ENCODE data around the gene FTCDNL1. TPM values are rescaled to one million over a fixed set of nuclear protein-coding genes. Genes with fewer than 3 reads are reported as not detected.

FTCDNL1 gene
- total and polyA plus RNA-seq, 9 of the 15 experiments (the other 6 are each of a cell fraction or from before 2014, with no cell fraction given): 0.13 to 0.58 (median 0.32) TPM

GRCh38 chr2:199848389-199849130 is 2.4 kb downstream of the FTCDNL1 start:
- Histone ChIP-seq H3K79me2 (ENCODE audit: control insufficient read depth, insufficient read depth, low read length) (no peaks in the 10 kb centered on the region), H3K9me1 (ENCODE audit: control insufficient read depth, insufficient read depth, low read length) (no peaks in the 10 kb centered on the region), H4K20me1 (replicated peaks; ENCODE audit: control insufficient read depth, insufficient read depth, low read length) (no peaks in the 10 kb centered on the region), H3K27ac (ENCODE audit: extremely low read depth, low read depth, low read length) (no peak overlapping the region), H3K9me3 (replicated peaks; ENCODE audit: control insufficient read depth, insufficient read depth, low read depth, low read length) (no peaks in the 10 kb centered on the region), H3K9ac (ENCODE audit: insufficient read depth in 1 of 2, low read depth in 2 of 2, low read length in 2 of 2) (no peak overlapping the region), H3K4me1 (replicated peaks in 1 of 2; ENCODE audit: control insufficient read depth in 2 of 2, insufficient read depth in 2 of 2, low read length in 2 of 2) (peaks cover 2 to 8% of the 10 kb centered on the region in 2 experiments; a peak in 2 of 5 replicates), H3K4me2 (ENCODE audit: insufficient read depth, low read length) (no peak overlapping the region), H3K36me3 (ENCODE audit: control insufficient read depth, insufficient read depth, low read length) (no peaks in the 10 kb centered on the region), H2AFZ (ENCODE audit: low read depth, low read length) (no peak overlapping the region), H3K4me3 (no peak overlapping the region), H3K27me3 (ENCODE audit: control insufficient read depth in 2 of 2, insufficient read depth in 2 of 2, low read length in 2 of 2) (no peaks in the 10 kb centered on the region)
- ATAC-seq (no peak), FAIRE-seq (no peak), DNase-seq (ENCODE audit: extremely low read depth in 1 of 4, low spot score in 3 of 4) (no peak)
- intact Hi-C loops (cut with micrococcal nuclease): no loop called here
- ChIA-PET POLR2A (no interaction called here), CTCF (ENCODE audit: low intra/inter-chr PET ratio) (no interaction called here)
- no TSS peak for BruUV-seq (replicated peaks)
- in situ Hi-C loops (cut with MboI): no loop called here
- no peak for TF ChIP-seq CHCHD3 (CRISPR knock-in tag; IDR thresholded peaks at IDR 0.05)
- TF ChIP-seq BRF1 (IDR thresholded peaks at IDR 0.05; ENCODE audit: borderline replicate concordance, extremely low read depth, insufficient read length): no peak
- no peak for TF ChIP-seq ERF (CRISPR knock-in tag; IDR thresholded peaks at IDR 0.05)
- TF ChIP-seq ZNF57 (CRISPR knock-in tag; IDR thresholded peaks at IDR 0.05): no peak
- no peak for TF ChIP-seq CHD4 (IDR thresholded peaks at IDR 0.05; ENCODE audit: insufficient read depth, insufficient replicate concordance, low read depth, low read length, poor library complexity, severe bottlenecking)
- TF ChIP-seq POLR2AphosphoS2 (IDR thresholded peaks at IDR 0.05; ENCODE audit: low read length): no peak
- TF ChIP-seq ZNF253 (CRISPR knock-in tag; conservative IDR thresholded peaks at IDR 0.05): no peak
- no peak for TF ChIP-seq MLX (CRISPR knock-in tag; conservative IDR thresholded peaks at IDR 0.05)
- no peak for TF ChIP-seq ZBTB1 (CRISPR knock-in tag; IDR thresholded peaks at IDR 0.05; ENCODE audit: borderline replicate concordance, low read depth)
- no peak for TF ChIP-seq ZFP36 (IDR thresholded peaks at IDR 0.05; ENCODE audit: low read depth, low read length, partially characterized antibody)
- no peak for TF ChIP-seq ZNF639 (CRISPR knock-in tag; conservative IDR thresholded peaks at IDR 0.05 in 1 of 2, IDR thresholded peaks at IDR 0.05 in 1 of 2)
- TF ChIP-seq RFX5 (IDR thresholded peaks at IDR 0.05; ENCODE audit: low read depth, low read length): no peak
- no peak for TF ChIP-seq TSHZ1 (CRISPR knock-in tag; IDR thresholded peaks at IDR 0.05)
- TF ChIP-seq DNMT1 (IDR thresholded peaks at IDR 0.05): no peak
- TF ChIP-seq ZNF274 (IDR thresholded peaks at IDR 0.05; ENCODE audit: borderline replicate concordance, low read depth, low read length): no peak
- 24% methylated on average over 11 of the region's 11 CpGs for WGBS (ENCODE audit: insufficient coverage, low coverage, missing lambda C conversion rate)

Data from K562 (cell line).